Endodermal cell (in vitro differentiated cells): ENCODE measurements around the gene MTMR12. TPM values are rescaled to one million over a fixed set of nuclear protein-coding genes. Genes with fewer than 3 reads are reported as not detected.

ENCODE experiments used
- DNase-seq: peaks from one replicate; pipeline ENCODE4 v3.0.0-alpha.2; 2017
- H3K27ac ChIP-seq: 2 replicates; pipeline ENCODE4 v1.5.1; 2013; ENCODE audit warnings: mild to moderate bottlenecking, low read depth, low read length, moderate library complexity
- H3K27me3 ChIP-seq: 2 replicates; pipeline ENCODE4 v1.6.1; 2013; ENCODE audit warnings: mild to moderate bottlenecking, low read length, moderate library complexity; ENCODE audit not compliant: insufficient read depth, control insufficient read depth, poor library complexity, severe bottlenecking
- H3K36me3 ChIP-seq: 2 replicates; pipeline ENCODE4 v1.7.0; 2013; ENCODE audit warnings: mild to moderate bottlenecking, low read length, moderate library complexity; ENCODE audit not compliant: control insufficient read depth, insufficient read depth
- H3K4me1 ChIP-seq: one replicate; pipeline ENCODE4 v1.7.0; 2013; ENCODE audit warnings: low read length; ENCODE audit not compliant: control insufficient read depth, insufficient read depth
- H3K4me3 ChIP-seq: 2 replicates; pipeline ENCODE4 v1.5.1; 2013; ENCODE audit warnings: mild to moderate bottlenecking, low read length, moderate library complexity
- H3K9ac ChIP-seq: 2 replicates; pipeline ENCODE4 v1.6.1; 2013; ENCODE audit warnings: mild to moderate bottlenecking, low read length, moderate library complexity; ENCODE audit not compliant: poor library complexity, severe bottlenecking; ENCODE audit errors: extremely low read depth
- H3K9me3 ChIP-seq: 2 replicates; pipeline ENCODE4 v1.6.1; 2013; ENCODE audit warnings: mild to moderate bottlenecking, low read length, moderate library complexity; ENCODE audit not compliant: control insufficient read depth
- H3K27ac Mint-ChIP-seq: 2 replicates; pipeline ENCODE4 v1.8.0; 2020; ENCODE audit warnings: mixed read lengths
- H3K27me3 Mint-ChIP-seq: 2 replicates; pipeline ENCODE4 v1.8.0; 2021; ENCODE audit warnings: mild to moderate bottlenecking, mixed read lengths; ENCODE audit not compliant: insufficient read depth
- H3K36me3 Mint-ChIP-seq: 2 replicates; pipeline ENCODE4 v1.8.0; 2020; ENCODE audit warnings: low read depth, mixed read lengths
- H3K4me1 Mint-ChIP-seq: 2 replicates; pipeline ENCODE4 v1.8.0; 2020; ENCODE audit warnings: mixed read lengths
- H3K4me3 Mint-ChIP-seq: 2 replicates; pipeline ENCODE4 v1.8.0; 2020; ENCODE audit warnings: mild to moderate bottlenecking, moderate library complexity, mixed read lengths
- H3K9me3 Mint-ChIP-seq: 2 replicates; pipeline ENCODE4 v1.8.0; 2020; ENCODE audit warnings: mild to moderate bottlenecking, mixed read lengths
- CTCF ChIP-seq: fragments of 200-600 bp; sonication (generic); conservative IDR thresholded peaks from 2 replicates; pipeline ENCODE4 v1.5.0; 2021; ENCODE audit warnings: antibody characterized with exemption, mild to moderate bottlenecking
- WGBS, 2 experiments: methylation state at CpG; one replicate each; pipeline versions ENCODE4 v1.1.5 to v1.1.7; 2013; ENCODE audit warnings: missing lambda C conversion rate in 2 of 2, mixed read lengths in 1 of 2; ENCODE audit not compliant: insufficient coverage in 1 of 2, insufficient read length in 1 of 2; 5-methylcytosine and 5-hydroxymethylcytosine counted together
- total RNA-seq, 2 donors: library from RNA; stranded (reverse); fragmentation: NEBNext Ultra II Directional in 1 of 2; extraction: Animal tissue kit (Norgen Biotek cat#: 25700) in 1 of 2; gene quantifications; 2 replicates in 1 of 2; 3 replicates in 1 of 2; pipeline ENCODE4 v1.2.1, GENCODE V29; 2021

Gene MTMR12
- total RNA-seq, 2 donors from 2014 or later = 32.7 to 33.3 TPM

GRCh38 chr5:32270946-32271345, 41.8 kb downstream of the MTMR12 start:
- no peaks in the 10 kb centered on the region for H3K9me3 Mint-ChIP-seq
- Histone ChIP-seq H3K4me3 (no peak overlapping the region), H3K9ac (no peak overlapping the region), H3K27ac (no peak overlapping the region), H3K9me3 (no peaks in the 10 kb centered on the region), H3K4me1 (peaks cover 20% of the 10 kb centered on the region), H3K36me3 (peaks cover 65% of the 10 kb centered on the region), H3K27me3 (no peaks in the 10 kb centered on the region)
- no peak overlapping the region for H3K4me3 Mint-ChIP-seq
- TF ChIP-seq CTCF = peak; percentile 36
- peak overlapping the region; percentile 49 for H3K27ac Mint-ChIP-seq
- WGBS, 2 experiments = 80 to 100% methylated on average over 1 of the region's 1 CpG
- H3K27me3 Mint-ChIP-seq = no peaks in the 10 kb centered on the region
- peaks cover 66% of the 10 kb centered on the region for H3K36me3 Mint-ChIP-seq
- no peak for DNase-seq
- H3K4me1 Mint-ChIP-seq = peaks cover 49% of the 10 kb centered on the region

- no peak overlapping the region for H3K9ac ChIP-seq
- peaks cover 44% of the 10 kb centered on the region for H3K4me1 Mint-ChIP-seq
- no peak overlapping the region for H3K27ac ChIP-seq
- 93 to 100% methylated on average over 3 of the region's 4 CpGs for WGBS, 2 experiments
- H3K4me3 Mint-ChIP-seq = no peak overlapping the region
- H3K27me3 ChIP-seq = no peaks in the 10 kb centered on the region
- no peaks in the 10 kb centered on the region for H3K9me3 ChIP-seq
- peaks cover 17% of the 10 kb centered on the region for H3K4me1 ChIP-seq
- no peak overlapping the region for H3K27ac Mint-ChIP-seq
- H3K27me3 Mint-ChIP-seq = no peaks in the 10 kb centered on the region
- no peaks in the 10 kb centered on the region for H3K9me3 Mint-ChIP-seq
- no peak overlapping the region for H3K4me3 ChIP-seq
- H3K36me3 Mint-ChIP-seq = peaks cover 72% of the 10 kb centered on the region
- TF ChIP-seq CTCF = no peak
- no peak for DNase-seq
- peaks cover 72% of the 10 kb centered on the region for H3K36me3 ChIP-seq
These were observed 42.6 kb downstream of the MTMR12 start for GRCh38 chr5:32270178-32270577.

GRCh38 chr5:32265902-32266301, 46.8 kb downstream of the MTMR12 start:
- 94 to 100% methylated on average over 1 to 6 of the region's 6 CpGs for WGBS, 2 experiments
- H3K4me3 ChIP-seq = no peak overlapping the region
- H3K27me3 ChIP-seq = no peaks in the 10 kb centered on the region
- Mint-ChIP-seq H3K36me3 (peaks cover 84% of the 10 kb centered on the region), H3K27ac (peak overlapping the region; percentile 45), H3K4me3 (no peak overlapping the region), H3K4me1 (peaks cover 28% of the 10 kb centered on the region), H3K27me3 (no peaks in the 10 kb centered on the region), H3K9me3 (no peaks in the 10 kb centered on the region)
- peaks cover 77% of the 10 kb centered on the region for H3K36me3 ChIP-seq
- peaks cover 5% of the 10 kb centered on the region for H3K4me1 ChIP-seq
- no peak overlapping the region for H3K27ac ChIP-seq
- no peak for TF ChIP-seq CTCF
- H3K9me3 ChIP-seq = no peaks in the 10 kb centered on the region
- no peak for DNase-seq
- no peak overlapping the region for H3K9ac ChIP-seq
